T follicular helper cell (primary cell): ENCODE results near the gene MAST1.
"Not testable (repeated sequence)": the region's sequence is repeated elsewhere in the genome, so short reads cannot be mapped to it uniquely, and the experiment has no call there.

ENCODE experiments used
- DNase-seq: peaks from one replicate; pipeline ENCODE4 v3.0.0-alpha.2; 2020; ENCODE audit warnings: low read depth

MAST1 gene

DNA sequence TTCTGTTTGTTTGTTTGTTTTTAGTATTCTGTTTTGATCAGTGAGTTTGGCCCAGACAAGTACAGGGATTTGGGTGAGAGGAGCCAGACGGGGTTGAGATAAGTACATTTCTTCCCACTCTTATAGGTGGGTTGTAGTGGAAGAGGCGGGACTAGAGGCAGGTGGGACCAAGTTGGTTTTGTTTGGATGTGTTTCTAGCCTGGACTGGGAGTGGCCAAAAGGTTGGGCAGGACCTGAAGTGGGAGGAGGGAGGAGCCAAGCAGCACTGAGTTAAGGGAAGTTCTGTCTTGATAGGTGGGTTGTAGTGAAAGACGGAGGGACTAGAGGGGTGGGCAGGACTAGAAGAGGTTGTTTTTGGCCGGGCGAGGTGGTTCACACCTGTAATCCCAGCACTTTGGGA is 33.9 kb downstream of the MAST1 start:
- no peak for DNase-seq

DNA sequence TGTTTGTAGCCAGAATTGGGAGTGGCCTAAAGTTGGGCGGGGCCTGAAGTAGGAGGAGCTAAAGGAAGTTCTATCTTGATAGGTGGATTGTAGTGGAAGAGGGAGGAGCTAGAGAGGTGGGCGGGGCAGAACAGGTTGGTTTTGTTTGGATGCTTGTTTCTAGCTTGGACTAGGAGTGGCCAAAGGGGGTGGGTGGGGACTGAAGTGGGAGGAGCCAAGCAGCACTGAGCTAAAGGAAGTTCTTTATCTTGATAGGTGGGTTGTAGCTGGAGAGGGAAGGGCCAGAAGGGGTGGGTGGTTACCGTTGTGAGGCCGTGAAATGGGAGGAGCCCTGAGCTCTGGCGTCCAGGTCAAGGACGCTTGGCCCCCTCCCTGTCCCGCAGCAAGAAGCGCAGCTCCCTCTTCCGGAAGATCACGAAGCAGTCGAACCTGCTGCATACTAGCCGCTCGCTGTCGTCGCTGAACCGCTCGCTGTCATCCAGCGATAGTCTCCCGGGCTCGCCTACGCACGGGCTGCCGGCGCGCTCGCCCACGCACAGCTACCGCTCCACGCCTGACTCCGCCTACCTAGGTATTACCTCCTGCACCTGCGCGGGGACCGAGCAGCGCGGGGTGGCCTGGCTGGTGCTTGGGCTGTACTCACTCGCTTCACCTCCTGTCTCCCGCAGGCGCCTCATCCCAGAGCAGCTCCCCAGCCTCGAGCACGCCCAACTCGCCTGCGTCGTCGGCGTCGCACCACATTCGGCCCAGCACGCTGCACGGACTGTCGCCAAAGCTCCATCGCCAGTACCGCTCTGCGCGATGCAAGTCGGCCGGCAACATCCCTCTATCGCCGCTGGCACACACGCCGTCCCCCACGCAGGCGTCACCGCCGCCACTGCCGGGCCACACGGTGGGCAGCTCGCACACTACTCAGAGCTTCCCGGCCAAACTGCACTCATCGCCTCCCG is 34.9 kb downstream of the MAST1 start:
- DNase-seq: peak; percentile 43

DNA sequence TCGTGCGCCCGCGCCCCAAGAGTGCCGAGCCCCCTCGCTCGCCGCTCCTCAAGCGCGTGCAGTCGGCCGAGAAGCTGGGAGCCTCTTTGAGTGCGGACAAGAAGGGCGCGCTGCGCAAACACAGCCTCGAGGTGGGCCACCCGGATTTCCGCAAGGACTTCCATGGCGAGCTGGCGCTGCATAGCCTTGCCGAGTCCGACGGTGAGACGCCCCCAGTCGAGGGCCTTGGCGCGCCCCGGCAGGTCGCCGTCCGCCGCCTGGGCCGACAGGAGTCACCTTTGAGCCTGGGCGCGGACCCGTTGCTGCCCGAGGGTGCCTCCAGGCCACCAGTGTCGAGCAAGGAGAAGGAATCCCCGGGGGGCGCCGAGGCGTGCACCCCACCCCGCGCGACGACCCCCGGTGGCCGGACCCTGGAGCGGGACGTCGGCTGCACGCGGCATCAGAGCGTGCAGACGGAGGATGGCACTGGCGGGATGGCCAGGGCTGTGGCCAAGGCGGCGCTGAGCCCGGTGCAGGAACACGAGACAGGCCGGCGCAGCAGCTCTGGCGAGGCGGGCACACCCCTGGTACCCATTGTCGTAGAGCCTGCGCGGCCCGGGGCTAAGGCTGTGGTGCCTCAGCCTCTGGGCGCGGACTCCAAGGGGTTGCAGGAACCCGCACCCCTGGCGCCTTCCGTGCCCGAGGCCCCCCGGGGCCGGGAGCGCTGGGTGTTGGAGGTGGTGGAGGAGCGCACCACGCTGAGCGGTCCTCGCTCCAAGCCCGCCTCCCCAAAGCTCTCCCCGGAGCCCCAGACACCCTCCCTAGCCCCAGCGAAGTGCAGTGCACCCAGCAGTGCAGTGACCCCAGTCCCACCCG is 35.8 kb downstream of the MAST1 start:
- DNase-seq: no peak

DNA sequence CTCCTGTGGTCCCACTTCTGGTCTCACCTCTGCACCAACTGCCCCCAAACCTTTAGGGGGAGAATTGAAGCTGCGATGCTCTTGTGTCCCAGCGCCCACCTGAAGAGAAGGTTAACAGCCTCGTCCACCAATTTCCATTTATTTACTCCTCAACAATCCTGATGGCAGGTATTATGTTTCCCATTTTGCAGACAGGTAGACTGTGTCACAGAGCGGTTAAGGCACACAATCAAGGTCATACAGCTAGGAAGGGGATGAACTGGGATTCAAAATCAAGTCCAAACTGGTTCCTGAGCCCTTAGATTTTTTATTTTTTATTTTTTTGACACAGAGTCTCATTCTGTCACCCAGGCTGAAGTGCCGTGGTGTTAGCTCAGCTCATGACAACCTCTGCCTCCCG is 36.8 kb downstream of the MAST1 start:
- DNase-seq: no peak

DNA sequence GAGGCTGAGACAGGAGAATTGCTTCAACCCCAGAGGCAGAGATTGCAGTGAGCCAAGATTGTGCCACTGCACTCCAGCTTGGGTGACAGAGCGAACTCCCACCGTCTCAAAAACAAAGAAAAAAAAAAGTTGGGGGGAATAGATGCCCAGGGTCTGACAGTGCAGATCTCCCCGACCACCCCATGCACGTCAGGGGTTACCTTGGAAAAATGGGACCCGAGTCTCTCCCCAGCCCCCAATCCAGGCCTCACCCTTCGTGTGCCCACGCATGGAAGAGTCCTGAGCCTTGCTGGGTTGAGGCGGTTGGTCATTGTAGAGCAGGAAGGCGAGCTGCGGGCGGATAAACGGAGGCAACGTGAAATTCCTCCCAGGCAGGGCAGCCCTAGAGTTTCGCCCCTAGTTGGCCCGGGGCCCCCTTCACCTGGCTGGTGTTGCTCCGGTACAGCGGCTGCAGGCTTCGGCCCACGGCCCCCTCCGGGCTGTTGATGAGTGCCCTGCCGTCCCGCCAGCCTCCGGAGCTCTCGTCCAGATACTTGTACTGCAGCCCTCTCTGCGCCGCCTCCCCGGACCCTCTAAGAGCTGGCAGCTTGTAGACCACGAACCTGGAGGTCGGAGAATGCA is 42.3 kb downstream of the MAST1 start:
- no peak for DNase-seq

DNA sequence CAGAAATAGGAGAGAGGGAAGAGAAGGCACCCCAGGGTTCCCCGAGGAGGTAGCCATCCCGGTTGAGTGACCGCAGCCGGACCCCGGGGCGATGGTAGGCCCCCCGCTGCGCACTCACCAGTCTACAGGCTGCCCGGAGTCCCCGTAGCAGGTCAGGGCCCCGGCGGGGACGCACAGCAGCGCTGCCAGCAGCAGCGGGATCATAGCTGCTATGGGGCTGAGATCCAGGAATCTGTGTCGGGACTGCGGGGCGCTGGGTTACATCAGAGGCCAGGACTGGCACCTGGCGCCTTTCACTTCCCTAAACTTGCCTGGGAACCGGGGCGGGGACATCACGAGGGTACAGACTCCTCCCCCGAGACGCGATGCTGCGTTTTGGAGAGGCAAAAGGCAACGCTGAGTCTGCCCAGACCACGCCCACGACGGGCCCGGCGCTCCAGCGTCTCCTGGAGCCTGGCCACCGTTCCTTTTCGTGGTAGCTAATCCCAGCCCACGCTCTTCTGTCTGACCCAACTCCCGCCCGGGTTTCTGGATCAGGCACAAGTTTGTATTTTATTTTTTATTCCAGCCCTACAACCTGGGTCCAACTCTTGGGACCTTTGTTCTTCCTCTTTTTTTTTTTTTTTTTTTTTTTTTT is 43.0 kb downstream of the MAST1 start, which contains the start of gene DNASE2:
Gene DNASE2 (minus strand): TSS at position 278 of the 637 bp plus-strand sequence. CDS start 74 bp downstream, at position 204.
- DNase-seq: peak; percentile 84

DNA sequence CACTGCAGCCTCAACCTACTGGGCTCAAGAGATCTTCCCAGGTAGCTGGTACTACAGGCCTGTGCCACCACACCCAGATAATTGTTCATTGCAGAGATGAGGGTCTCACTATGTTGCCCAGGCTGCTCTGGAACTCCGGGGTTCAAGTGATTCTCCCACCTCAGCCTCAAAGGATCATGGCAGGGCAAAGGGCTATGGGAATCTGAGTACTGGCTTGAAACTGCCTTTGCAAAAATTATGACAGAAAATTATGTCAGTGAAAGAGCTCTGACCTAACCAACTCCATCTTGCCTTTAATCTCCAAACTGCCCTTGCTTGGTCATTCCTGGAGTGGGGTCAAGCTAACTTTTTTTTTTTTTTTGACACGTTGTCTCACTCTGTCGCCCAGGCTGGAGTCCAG is 44.3 kb downstream of the MAST1 start:
- DNase-seq: no peak

DNA sequence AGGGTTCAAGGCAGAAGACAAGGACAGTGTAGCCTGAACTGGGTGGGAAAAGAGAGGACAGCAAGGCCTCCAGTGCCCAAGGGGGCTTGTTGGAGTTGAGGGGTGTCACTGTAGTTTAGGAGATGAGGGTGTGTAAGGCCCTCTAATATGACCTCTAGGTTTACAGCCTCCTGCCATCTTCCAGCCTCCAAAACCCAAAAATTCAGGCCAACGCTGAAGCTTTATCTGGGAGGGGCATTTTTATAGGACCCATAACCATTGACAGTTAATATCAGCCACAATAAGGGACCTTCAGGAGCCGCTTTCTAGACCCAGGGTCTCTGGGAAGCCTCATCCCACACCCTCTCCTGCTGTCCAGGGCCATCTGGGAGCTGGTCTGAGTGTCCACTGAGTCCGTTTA is 45.9 kb downstream of the MAST1 start:
- no peak for DNase-seq

DNA sequence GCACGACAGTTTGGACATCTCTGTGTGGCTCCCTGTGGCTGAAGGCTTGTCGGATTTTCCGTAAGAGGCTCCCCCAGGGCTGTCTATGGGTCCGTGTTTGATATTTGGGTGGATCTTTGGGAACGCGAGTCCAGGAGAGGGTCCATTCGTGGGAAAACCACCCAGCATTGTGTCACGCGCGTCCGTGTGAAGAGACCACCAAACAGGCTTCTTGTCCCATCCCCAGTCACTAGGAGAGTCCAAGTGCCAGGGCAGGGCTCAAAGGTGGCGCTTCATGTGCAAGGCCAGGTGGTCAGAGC is 46.3 kb downstream of the MAST1 start:
- no peak for DNase-seq

DNA sequence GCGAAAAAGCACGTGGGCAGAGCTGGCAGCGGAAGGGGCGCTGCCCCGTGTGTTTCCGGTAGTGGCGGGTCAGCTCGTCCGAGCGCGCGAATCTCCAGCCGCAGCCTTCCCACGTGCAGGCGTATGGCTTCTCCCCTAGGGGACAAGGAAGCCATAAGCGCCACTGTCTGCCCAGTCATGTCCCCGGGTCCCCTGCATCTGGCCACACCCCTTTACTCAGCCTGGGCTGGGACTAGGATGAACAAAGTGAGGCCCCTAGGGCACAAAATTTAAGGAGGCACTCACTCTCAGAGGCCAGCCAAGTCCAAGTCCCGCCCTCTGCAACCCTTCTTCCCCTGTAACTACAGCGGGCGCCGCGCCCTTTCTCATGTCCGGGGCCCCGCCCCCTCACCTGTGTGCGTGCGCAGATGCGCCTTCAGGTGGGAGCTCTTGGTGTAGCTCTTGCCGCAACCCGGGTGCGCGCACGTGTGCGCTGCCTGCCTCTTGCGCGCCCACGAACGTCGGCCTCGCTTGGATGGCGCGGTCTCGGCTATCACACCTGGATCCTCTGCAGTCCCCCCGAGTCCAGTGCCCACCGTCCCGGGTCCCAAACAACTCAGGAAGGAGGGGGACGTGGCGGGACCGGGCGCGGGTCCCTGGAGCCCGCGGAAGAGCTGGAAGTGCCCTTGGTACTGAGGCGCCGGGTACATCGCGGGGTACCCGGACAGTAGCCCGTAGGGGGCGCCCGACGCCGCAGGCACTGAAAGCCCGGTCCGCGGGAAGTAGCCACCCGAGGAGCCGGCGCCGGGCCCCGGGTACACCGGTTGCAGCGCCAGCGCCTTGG is 46.8 kb downstream of the MAST1 start:
- peak; percentile 79 for DNase-seq

DNA sequence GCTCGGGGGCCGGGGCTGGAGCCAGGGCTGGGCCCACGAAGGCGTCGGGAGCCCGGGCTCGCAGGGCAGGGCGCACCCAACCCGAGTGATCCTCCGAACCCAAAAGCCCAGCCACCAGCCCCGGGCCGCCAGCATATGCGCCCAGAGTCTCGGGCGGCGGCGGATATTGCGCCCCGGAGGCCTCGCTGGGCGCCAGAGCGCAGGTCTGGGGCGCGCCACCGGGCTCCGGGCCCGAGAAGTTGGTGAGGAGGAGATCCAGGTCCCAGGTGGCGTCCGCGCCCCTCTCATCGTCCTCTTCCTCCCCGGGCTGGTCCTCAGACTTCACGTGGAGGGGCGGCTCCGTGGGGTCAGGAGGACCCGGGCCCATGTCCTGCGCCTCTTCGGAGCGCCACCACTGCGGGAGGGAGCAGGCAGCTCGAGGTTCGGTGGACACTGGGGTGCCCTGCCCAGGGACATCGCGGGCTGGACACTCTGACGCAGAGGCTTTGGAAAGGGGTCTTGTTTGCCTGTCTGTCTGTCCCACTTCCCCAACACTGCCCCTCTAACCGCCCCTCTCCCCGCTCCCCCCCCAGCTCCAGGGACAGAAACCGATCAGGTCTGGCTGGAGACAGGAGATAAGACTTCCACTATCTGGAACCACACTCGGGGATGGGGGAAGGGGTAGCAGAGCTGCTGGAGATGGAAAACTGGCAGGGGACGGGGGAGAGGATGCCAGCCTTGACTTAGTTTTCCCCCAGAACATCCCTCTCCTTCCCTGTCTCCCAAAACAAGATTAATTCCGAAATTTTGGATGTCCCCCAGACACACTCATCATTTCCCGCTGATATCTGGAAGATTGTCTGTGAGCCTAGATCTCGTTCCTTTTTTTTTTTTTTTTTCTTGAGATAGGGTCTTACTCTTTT is 47.7 kb downstream of the MAST1 start:
- no peak for DNase-seq

DNA sequence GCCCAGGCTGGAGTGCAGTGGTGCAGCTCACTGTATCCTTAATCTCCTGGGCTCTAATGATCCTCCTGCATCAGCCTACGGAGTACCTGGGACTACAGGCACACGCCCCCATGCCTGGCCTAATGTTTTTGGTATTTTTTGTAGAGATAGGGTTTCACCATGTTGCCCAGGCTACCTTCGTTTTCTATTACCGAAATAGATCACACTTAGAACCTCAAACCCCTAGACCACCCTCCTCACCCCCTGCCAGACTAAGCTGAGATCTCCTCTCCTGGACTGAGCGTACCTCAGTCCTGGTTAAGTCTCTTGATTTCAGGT is 48.3 kb downstream of the MAST1 start:
- no peak for DNase-seq

DNA sequence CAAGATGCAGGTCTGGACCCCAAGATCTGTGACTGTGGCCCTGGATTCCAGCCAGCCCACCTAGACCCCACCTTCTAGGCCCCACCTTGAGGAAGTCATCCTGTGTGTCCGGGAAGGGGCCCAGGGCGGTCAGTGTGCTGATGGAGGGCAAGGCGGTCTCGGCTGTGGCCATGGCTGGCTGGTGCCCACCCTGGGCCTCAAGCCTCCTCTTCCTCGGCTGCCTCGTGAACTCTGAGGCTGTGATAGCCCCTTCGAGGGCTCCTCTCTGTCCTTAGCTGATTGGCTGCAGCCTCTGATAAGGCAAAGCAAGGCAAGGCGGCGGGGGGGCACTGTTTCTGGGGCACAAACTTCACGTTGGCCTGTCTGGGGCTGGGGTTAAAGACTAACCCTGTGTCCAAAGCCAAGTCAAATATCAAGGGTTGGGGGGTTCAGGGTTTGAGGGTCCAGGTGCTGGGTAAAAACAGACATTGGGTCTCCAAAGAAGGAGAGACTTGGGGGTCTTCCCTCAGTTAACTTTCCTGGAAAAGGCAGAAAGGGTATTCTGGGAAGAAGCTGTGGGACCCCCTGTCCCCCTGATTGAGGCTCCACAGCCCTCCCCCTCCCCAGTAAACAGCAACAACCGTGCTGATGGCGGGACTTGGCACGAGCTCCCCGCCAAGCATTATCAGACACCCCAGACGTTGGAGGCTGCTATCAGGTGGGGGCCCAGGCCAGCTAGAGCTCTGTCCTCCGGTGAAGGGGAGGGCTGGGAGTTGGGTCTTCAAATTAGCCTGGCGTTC is 48.8 kb downstream of the MAST1 start, which contains the start of gene KLF1:
Gene KLF1 (minus strand): TSS at position 233 of the 779 bp plus-strand sequence. CDS start 61 bp downstream, at position 172.
- no peak for DNase-seq

DNA sequence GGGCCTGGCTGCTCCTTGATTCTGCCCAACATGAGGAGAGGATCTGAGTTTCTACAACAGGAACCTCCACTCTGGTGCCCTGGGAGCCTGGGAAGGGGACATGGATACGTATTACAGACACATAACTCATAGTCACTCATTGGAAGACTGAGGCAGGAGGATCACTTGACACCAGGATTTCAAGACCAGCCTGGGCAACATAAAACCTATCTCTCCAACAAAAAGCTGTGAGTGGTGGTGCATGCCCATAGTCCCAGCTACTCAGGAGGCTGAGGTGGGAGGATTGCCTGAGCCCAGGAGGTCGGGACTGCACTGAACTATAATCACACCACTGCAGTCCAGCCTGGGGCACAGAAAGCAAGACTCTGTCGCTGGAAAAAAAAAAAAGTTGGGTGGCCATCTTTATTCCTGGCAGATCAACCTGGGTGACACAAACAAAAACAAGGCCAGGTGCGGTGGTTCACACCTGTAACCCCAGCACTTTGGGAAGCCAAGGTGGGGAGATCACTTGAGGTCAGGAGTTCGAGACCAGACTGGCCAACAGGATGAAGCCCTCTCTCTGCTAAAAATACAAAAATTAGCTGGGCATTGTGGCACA is 49.8 kb downstream of the MAST1 start:
- DNase-seq: no peak

DNA sequence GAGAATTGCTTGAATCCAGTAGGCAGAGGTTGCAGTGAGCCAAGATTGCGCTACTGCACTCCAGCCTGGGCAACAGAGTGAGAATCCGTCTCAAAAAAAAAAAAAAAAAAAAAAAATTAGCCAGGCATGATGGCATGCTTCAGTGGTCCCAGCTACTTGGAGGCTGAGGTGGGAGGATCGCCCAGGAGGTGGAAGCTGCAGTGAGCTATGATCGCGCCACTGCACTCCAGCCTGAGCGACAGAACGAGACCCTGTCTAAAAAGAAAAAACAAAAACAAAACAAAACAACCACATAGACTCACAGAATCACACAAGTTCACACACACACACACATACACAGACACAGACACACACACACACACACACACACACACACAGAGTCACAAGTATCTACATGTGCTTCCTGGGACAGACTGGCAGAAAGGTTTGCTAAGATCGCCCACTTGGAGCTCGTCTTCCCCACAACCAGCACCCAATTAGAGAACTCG is 52.0 kb downstream of the MAST1 start:
- not testable (repeated sequence) for DNase-seq

DNA sequence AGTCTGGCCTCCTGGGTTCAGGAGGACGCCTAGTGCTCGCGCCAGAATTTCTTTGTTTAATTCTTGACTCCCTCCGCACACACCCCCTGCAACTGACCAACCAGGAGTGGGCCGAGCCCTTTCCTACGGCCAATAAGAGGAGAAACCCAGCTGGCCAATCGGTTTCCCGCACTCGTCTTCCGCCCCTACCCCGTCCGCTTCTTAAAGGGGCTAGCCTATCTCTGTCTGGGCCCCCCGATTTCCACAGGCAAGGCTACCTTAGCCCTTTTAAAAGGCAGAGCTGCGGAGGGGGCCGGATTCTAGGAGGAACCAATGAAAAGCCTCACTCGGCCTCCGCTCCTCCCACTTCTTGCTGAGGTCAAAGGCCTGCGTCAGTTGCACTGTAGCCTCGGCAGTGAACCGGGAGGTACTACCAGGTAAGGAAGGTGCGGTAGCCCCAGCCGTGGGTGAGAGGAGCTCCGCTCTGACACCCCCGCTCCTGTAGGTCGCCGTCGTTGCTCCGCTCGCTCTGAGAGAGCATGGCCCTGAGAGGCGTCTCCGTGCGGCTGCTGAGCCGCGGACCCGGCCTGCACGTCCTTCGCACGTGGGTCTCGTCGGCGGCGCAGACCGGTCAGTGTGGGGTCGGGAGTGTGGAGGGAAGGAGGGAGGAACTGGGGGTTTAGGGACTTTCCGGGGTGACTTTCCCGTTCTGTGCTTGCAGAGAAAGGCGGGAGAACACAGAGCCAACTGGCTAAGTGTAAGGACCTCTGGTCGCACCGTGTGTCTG is 52.7 kb downstream of the MAST1 start, which contains the start of gene GCDH:
Gene GCDH (plus strand): TSS at position 374 of the 766 bp plus-strand sequence. CDS start 145 bp downstream, at position 519.
- DNase-seq: peak; percentile 94

DNA sequence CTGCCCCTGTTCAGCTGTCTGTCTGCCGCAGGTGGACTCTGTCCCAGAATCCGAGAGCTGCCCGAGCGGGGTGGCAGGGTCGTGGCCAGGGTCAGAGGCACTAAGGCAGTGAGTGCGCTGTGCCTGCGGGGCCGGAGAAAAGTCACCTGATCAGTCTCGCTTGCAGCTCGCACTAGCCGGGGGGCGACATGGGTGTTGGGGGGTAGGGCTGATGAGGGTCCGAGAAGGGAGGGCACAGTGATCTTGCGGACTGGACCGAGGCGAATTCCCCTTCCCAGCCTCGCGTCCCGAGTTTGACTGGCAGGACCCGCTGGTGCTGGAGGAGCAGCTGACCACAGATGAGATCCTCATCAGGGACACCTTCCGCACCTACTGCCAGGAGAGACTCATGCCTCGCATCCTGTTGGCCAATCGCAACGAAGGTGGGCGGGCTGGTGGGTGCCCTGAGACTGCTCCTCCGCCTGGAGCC is 53.3 kb downstream of the MAST1 start:
- DNase-seq: no peak

DNA sequence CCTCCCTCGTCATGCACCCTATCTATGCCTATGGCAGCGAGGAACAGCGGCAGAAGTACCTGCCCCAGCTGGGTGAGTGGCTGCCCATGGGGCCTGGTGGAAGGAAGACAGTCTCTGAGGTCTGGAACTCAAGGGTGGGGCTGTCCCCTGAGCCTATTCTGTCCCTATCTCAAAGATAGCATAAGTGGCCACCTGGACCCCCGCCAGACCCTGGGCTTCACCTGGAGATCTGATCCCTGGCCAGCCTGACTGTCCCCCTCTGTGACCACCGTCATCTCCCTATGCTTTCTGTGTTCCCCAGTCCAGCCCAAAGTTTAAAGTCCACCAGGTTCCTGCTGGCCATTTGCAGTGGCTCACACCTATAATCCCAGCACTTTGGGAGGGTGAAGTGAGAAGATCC is 55.3 kb downstream of the MAST1 start:
- no peak for DNase-seq
